ENCODE results near the gene USP30.

The USP30 gene

GRCh38 chr12:109033239-109034196 is 18.9 kb upstream of the USP30 start:
- H2AFZ ChIP-seq (ENCODE audit: low read depth, low read length) = no peak overlapping the region
- no peak overlapping the region for H3K9ac ChIP-seq (ENCODE audit: low read depth, low read length)
- no peak for ATAC-seq (ENCODE audit: insufficient read depth, low read depth)
- no peaks in the 10 kb centered on the region for H4K20me1 ChIP-seq (ENCODE audit: insufficient read depth, low read length)
- no peak overlapping the region for H3K4me3 ChIP-seq (ENCODE audit: low read depth in 1 of 2, low read length in 2 of 2)
- peaks cover 22% of the 10 kb centered on the region for H3K27me3 ChIP-seq (ENCODE audit: insufficient read depth, low read length, poor library complexity)
- no peaks in the 10 kb centered on the region for H3K79me2 ChIP-seq (ENCODE audit: insufficient read depth, low read length)
- TF ChIP-seq EZH2 (IDR thresholded peaks at IDR 0.05; ENCODE audit: borderline replicate concordance, low read depth, low read length, severe bottlenecking) = no peak
- TF ChIP-seq CTCF (IDR thresholded peaks at IDR 0.05; ENCODE audit: borderline replicate concordance, extremely low read depth, low read length, poor library complexity, severe bottlenecking) = no peak
- H3K4me2 ChIP-seq (ENCODE audit: insufficient read depth, low read length) = no peak overlapping the region
- H3K9me3 ChIP-seq (ENCODE audit: insufficient read depth, low read length, severe bottlenecking) = no peaks in the 10 kb centered on the region
- H3K27ac ChIP-seq (ENCODE audit: low read length) = no peak overlapping the region
- H3K4me1 ChIP-seq (ENCODE audit: insufficient read depth, low read length) = no peaks in the 10 kb centered on the region
- H3K36me3 ChIP-seq (ENCODE audit: insufficient read depth, low read length) = no peaks in the 10 kb centered on the region
- no peak for DNase-seq

GRCh38 chr12:109036975-109037374 is 15.4 kb upstream of the USP30 start:
- H4K20me1 ChIP-seq (ENCODE audit: insufficient read depth, low read length) = no peaks in the 10 kb centered on the region

GRCh38 chr12:109044241-109044640 is 8.1 kb upstream of the USP30 start:
- ATAC-seq (ENCODE audit: insufficient read depth, low read depth) = no peak
- Histone ChIP-seq H3K4me3 (ENCODE audit: low read depth in 1 of 2, low read length in 2 of 2) (no peak overlapping the region), H3K27me3 (ENCODE audit: insufficient read depth, low read length, poor library complexity) (no peaks in the 10 kb centered on the region)

More at GRCh38 chr12:109036975-109037374, 15.4 kb upstream of the USP30 start:
- Histone ChIP-seq H3K79me2 (ENCODE audit: insufficient read depth, low read length) (no peaks in the 10 kb centered on the region), H3K4me2 (ENCODE audit: insufficient read depth, low read length) (no peak overlapping the region), H2AFZ (ENCODE audit: low read depth, low read length) (no peak overlapping the region), H3K4me3 (ENCODE audit: low read depth in 1 of 2, low read length in 2 of 2) (no peak overlapping the region), H3K27me3 (ENCODE audit: insufficient read depth, low read length, poor library complexity) (peaks cover 5% of the 10 kb centered on the region), H3K36me3 (ENCODE audit: insufficient read depth, low read length) (no peaks in the 10 kb centered on the region), H3K9me3 (ENCODE audit: insufficient read depth, low read length, severe bottlenecking) (no peaks in the 10 kb centered on the region), H3K9ac (ENCODE audit: low read depth, low read length) (no peak overlapping the region), H3K4me1 (ENCODE audit: insufficient read depth, low read length) (no peaks in the 10 kb centered on the region), H3K27ac (ENCODE audit: low read length) (no peak overlapping the region)
- TF ChIP-seq CTCF (IDR thresholded peaks at IDR 0.05; ENCODE audit: borderline replicate concordance, extremely low read depth, low read length, poor library complexity, severe bottlenecking) (no peak), EZH2 (IDR thresholded peaks at IDR 0.05; ENCODE audit: borderline replicate concordance, low read depth, low read length, severe bottlenecking) (no peak)
- ATAC-seq (ENCODE audit: insufficient read depth, low read depth) (no peak), DNase-seq (no peak)

More at GRCh38 chr12:109044241-109044640, 8.1 kb upstream of the USP30 start:
- H4K20me1 ChIP-seq (ENCODE audit: insufficient read depth, low read length) = no peaks in the 10 kb centered on the region
- TF ChIP-seq CTCF (IDR thresholded peaks at IDR 0.05; ENCODE audit: borderline replicate concordance, extremely low read depth, low read length, poor library complexity, severe bottlenecking) = no peak
- TF ChIP-seq EZH2 (IDR thresholded peaks at IDR 0.05; ENCODE audit: borderline replicate concordance, low read depth, low read length, severe bottlenecking) = no peak
- H3K4me2 ChIP-seq (ENCODE audit: insufficient read depth, low read length) = no peak overlapping the region
- H3K79me2 ChIP-seq (ENCODE audit: insufficient read depth, low read length) = no peaks in the 10 kb centered on the region
- no peaks in the 10 kb centered on the region for H3K9me3 ChIP-seq (ENCODE audit: insufficient read depth, low read length, severe bottlenecking)
- H3K36me3 ChIP-seq (ENCODE audit: insufficient read depth, low read length) = no peaks in the 10 kb centered on the region
- no peak for DNase-seq
- H3K4me1 ChIP-seq (ENCODE audit: insufficient read depth, low read length) = no peaks in the 10 kb centered on the region
- no peak overlapping the region for H3K27ac ChIP-seq (ENCODE audit: low read length)
- no peak overlapping the region for H3K9ac ChIP-seq (ENCODE audit: low read depth, low read length)
- H2AFZ ChIP-seq (ENCODE audit: low read depth, low read length) = no peak overlapping the region
